Loucy (cell line): ENCODE measurements around the gene TOP3B.

Experiments
- H2AFZ ChIP-seq: fragments of 200-600 bp; sonication (generic); 2 replicates; pipeline ENCODE4 v1.6.0; 2016; ENCODE audit warnings: antibody characterized with exemption, mild to moderate bottlenecking, low read length, moderate library complexity
- H3F3A ChIP-seq: fragments of 200-600 bp; 2 replicates; pipeline ENCODE4 v1.6.0; 2016; ENCODE audit warnings: antibody characterized with exemption, low read depth, mild to moderate bottlenecking
- H3K27me3 ChIP-seq: fragments of 200-600 bp; sonication (generic); 2 replicates; pipeline ENCODE4 v1.6.1; 2014; ENCODE audit warnings: low read length, mild to moderate bottlenecking; ENCODE audit not compliant: insufficient read depth, poor library complexity, severe bottlenecking
- H3K36me3 ChIP-seq: fragments of 200-600 bp; sonication (generic); 2 replicates; pipeline ENCODE4 v1.6.1; 2016; ENCODE audit warnings: low read length; ENCODE audit not compliant: insufficient read depth
- H3K4me1 ChIP-seq: fragments of 200-600 bp; sonication (generic); 2 replicates; pipeline ENCODE4 v1.5.1; 2014; ENCODE audit warnings: low read length, mild to moderate bottlenecking; ENCODE audit not compliant: insufficient read depth, poor library complexity, severe bottlenecking
- H3K4me2 ChIP-seq: fragments of 200-600 bp; sonication (generic); 2 replicates; pipeline ENCODE4 v1.6.0; 2014; ENCODE audit warnings: antibody characterized with exemption, low read length, low read depth, mild to moderate bottlenecking; ENCODE audit not compliant: poor library complexity, severe bottlenecking
- H3K4me3 ChIP-seq: fragments of 200-600 bp; sonication (generic); 2 replicates; pipeline ENCODE4 v1.5.1; 2014; ENCODE audit warnings: low read length, mild to moderate bottlenecking, mixed read lengths; ENCODE audit not compliant: poor library complexity, severe bottlenecking
- H3K79me2 ChIP-seq: fragments of 200-600 bp; sonication (generic); 2 replicates; pipeline ENCODE4 v1.6.1; 2014; ENCODE audit warnings: low read length; ENCODE audit not compliant: insufficient read depth
- H3K9ac ChIP-seq: fragments of 200-600 bp; sonication (generic); 2 replicates; pipeline ENCODE4 v1.6.0; 2014; ENCODE audit warnings: mild to moderate bottlenecking, low read depth, low read length, moderate library complexity; ENCODE audit not compliant: poor library complexity, severe bottlenecking
- H3K9me2 ChIP-seq: fragments of 200-600 bp; sonication (generic); replicated peaks from 2 replicates; pipeline ENCODE4 v1.6.1; 2016; ENCODE audit warnings: low read depth, low read length, mixed read lengths
- H3K9me3 ChIP-seq: fragments of 200-600 bp; sonication (generic); 2 replicates; pipeline ENCODE4 v1.6.1; 2014; ENCODE audit warnings: mild to moderate bottlenecking, antibody characterized with exemption, low read length, low read depth; ENCODE audit not compliant: insufficient read depth
- H4K20me1 ChIP-seq: fragments of 200-600 bp; sonication (generic); 2 replicates; pipeline ENCODE4 v1.6.0; 2014; ENCODE audit warnings: antibody characterized with exemption, low read length, mild to moderate bottlenecking; ENCODE audit not compliant: insufficient read depth, poor library complexity, severe bottlenecking
- CTCF ChIP-seq: fragments of 200-600 bp; sonication (generic); conservative IDR thresholded peaks from 2 replicates; pipeline ENCODE4 v1.5.1; 2014; ENCODE audit warnings: mild to moderate bottlenecking, antibody characterized with exemption, low read length
- EZH2phosphoT487 ChIP-seq: fragments of 200-600 bp; IDR thresholded peaks from 2 replicates; pipeline ENCODE4 v1.6.1; 2018; ENCODE audit warnings: antibody characterized with exemption, mild to moderate bottlenecking, moderate library complexity, borderline replicate concordance

Gene TOP3B

GRCh38 chr22:22014285-22014659, 31.7 kb upstream of the TOP3B start:
- Histone ChIP-seq H3K9me2 (no peaks in the 10 kb centered on the region), H3K4me2 (no peak overlapping the region), H3K79me2 (no peaks in the 10 kb centered on the region), H3K27me3 (no peaks in the 10 kb centered on the region), H3K36me3 (no peaks in the 10 kb centered on the region), H3K4me1 (peaks cover 2% of the 10 kb centered on the region), H3K4me3 (no peak overlapping the region), H2AFZ (no peak overlapping the region), H3K9ac (no peak overlapping the region), H3K9me3 (no peaks in the 10 kb centered on the region), H3F3A (no peaks in the 10 kb centered on the region), H4K20me1 (no peaks in the 10 kb centered on the region)
- no peak for TF ChIP-seq EZH2phosphoT487
- no peak for TF ChIP-seq CTCF

- H3F3A ChIP-seq = no peaks in the 10 kb centered on the region
- no peaks in the 10 kb centered on the region for H3K27me3 ChIP-seq
- no peaks in the 10 kb centered on the region for H4K20me1 ChIP-seq
- TF ChIP-seq CTCF (no peak), EZH2phosphoT487 (no peak)
- H3K36me3 ChIP-seq = no peaks in the 10 kb centered on the region
- no peak overlapping the region for H3K4me3 ChIP-seq
- no peak overlapping the region for H2AFZ ChIP-seq
- no peaks in the 10 kb centered on the region for H3K79me2 ChIP-seq
- H3K9me3 ChIP-seq = no peaks in the 10 kb centered on the region
- no peaks in the 10 kb centered on the region for H3K9me2 ChIP-seq
- H3K4me2 ChIP-seq = no peak overlapping the region
- H3K9ac ChIP-seq = no peak overlapping the region
- no peaks in the 10 kb centered on the region for H3K4me1 ChIP-seq
These were observed 31.1 kb upstream of the TOP3B start for GRCh38 chr22:22013559-22014284.

- no peaks in the 10 kb centered on the region for H3K9me3 ChIP-seq
- H3K79me2 ChIP-seq = no peaks in the 10 kb centered on the region
- no peaks in the 10 kb centered on the region for H4K20me1 ChIP-seq
- H3K36me3 ChIP-seq = no peaks in the 10 kb centered on the region
- H3F3A ChIP-seq = no peaks in the 10 kb centered on the region
- H3K9ac ChIP-seq = no peak overlapping the region
- H3K27me3 ChIP-seq = no peaks in the 10 kb centered on the region
- H3K9me2 ChIP-seq = no peaks in the 10 kb centered on the region
- no peaks in the 10 kb centered on the region for H3K4me1 ChIP-seq
- no peak overlapping the region for H3K4me3 ChIP-seq
- TF ChIP-seq CTCF (no peak), EZH2phosphoT487 (no peak)
- H3K4me2 ChIP-seq = no peak overlapping the region
- no peak overlapping the region for H2AFZ ChIP-seq
These were observed 29.4 kb upstream of the TOP3B start for GRCh38 chr22:22011964-22012363.
